ENCODE data around the gene JPH3. TPM values are rescaled to one million over a fixed set of nuclear protein-coding genes. Genes with fewer than 3 reads are reported as not detected.

JPH3 gene
- total RNA-seq, 4 donors from 2014 or later, result 0.72 to 4.4 (median 1.1) TPM

DNA sequence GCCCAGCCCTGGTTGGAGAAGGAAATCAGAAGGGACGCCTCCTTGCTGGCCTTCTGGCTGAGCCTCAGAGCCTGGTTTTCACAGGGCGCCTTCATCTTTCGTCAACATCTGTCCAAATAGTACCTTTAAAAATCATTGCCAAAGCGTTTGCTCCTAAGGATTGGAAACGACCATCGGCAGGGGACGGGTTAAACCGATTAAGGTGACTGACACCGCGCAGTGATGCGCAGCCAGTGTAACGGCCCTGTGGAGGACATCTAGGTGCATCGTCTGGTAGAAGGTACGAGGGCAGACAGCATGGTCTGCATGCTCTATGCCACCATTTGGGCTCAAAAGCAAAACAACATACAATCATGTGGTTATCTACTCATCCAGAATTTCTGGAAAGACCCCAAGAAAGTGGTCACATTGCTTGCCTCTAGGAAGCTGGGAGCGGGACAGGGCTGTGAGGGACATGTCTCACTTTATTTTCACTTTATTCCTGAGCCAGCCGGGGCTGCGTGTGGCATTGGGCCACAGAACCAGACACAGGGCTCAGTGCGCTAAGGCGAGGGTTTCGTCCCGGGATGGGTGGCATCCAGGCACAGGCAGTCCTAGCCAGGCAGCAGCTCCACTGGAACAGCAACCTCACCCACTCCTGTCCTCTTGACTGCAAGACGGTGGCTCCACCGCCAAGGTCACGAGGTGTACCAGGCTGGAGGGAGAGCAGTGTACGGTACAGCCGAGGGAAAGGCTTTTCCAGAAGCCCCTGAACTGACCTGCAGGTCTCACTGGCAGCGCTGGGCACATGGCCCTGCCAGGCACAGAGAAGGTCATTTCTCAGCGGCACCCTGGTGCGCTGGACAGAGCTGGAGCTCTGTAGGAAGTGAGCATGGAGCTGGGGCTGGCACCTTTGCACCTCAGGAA lies 40.9 kb upstream of the JPH3 start:
- Histone ChIP-seq H3K27me3 (no peaks in the 10 kb centered on the region), H3K4me3 (no peak overlapping the region), H3K36me3 (no peaks in the 10 kb centered on the region), H3K4me1 (peaks cover 0 to 9% (median 3%) of the 10 kb centered on the region in 3 donors), H3K9me3 (no peaks in the 10 kb centered on the region), H3K27ac (no peak overlapping the region)
- no peak for TF ChIP-seq POLR2A (IDR thresholded peaks at IDR 0.05)
- no peak for TF ChIP-seq POLR2AphosphoS5 (IDR thresholded peaks at IDR 0.05)
- TF ChIP-seq EP300 (IDR thresholded peaks at IDR 0.05), result no peak
- TF ChIP-seq, protein P1, sequence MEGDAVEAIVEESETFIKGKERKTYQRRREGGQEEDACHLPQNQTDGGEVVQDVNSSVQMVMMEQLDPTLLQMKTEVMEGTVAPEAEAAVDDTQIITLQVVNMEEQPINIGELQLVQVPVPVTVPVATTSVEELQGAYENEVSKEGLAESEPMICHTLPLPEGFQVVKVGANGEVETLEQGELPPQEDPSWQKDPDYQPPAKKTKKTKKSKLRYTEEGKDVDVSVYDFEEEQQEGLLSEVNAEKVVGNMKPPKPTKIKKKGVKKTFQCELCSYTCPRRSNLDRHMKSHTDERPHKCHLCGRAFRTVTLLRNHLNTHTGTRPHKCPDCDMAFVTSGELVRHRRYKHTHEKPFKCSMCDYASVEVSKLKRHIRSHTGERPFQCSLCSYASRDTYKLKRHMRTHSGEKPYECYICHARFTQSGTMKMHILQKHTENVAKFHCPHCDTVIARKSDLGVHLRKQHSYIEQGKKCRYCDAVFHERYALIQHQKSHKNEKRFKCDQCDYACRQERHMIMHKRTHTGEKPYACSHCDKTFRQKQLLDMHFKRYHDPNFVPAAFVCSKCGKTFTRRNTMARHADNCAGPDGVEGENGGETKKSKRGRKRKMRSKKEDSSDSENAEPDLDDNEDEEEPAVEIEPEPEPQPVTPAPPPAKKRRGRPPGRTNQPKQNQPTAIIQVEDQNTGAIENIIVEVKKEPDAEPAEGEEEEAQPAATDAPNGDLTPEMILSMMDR (IDR thresholded peaks at IDR 0.05), result no peak
- 93 to 95% methylated on average over 13 to 16 of the region's 29 CpGs for WGBS, 2 donors (ENCODE audit: low coverage in 1 of 2)
- ATAC-seq, result no peak

DNA sequence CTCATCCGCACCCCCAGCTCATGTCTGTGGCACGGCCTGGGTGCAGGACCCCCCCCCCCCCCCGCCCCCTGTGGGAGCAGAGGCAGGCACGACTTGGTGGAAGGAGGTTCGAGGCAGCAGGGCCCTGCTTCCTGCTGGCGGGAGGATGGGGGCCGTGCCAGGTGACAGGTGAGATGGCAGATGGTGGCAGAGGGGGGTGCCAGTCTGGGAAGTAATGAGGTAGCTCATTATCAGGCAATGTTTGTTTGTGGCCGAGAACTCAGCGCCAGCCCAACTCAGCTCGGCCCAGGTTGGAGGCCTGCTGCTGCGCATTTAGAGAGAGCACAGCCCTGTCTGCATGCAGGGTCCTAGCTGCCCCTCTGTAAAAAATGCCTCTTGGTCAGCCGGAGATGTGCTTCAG lies 40.1 kb upstream of the JPH3 start:
- ATAC-seq, result no peak
- Histone ChIP-seq H3K4me3 (no peak overlapping the region), H3K36me3 (no peaks in the 10 kb centered on the region), H3K27ac (no peak overlapping the region), H3K9me3 (no peaks in the 10 kb centered on the region), H3K27me3 (no peaks in the 10 kb centered on the region), H3K4me1 (peaks cover 0 to 2% (median 0%) of the 10 kb centered on the region in 3 donors)
- WGBS, 2 donors (ENCODE audit: low coverage in 1 of 2), result 88% methylated on average over 3 of the region's 12 CpGs; no CpG with 5 or more reads in 1 of the 2 donors
- TF ChIP-seq POLR2AphosphoS5 (IDR thresholded peaks at IDR 0.05) (no peak), EP300 (IDR thresholded peaks at IDR 0.05) (no peak), POLR2A (IDR thresholded peaks at IDR 0.05) (no peak)
- TF ChIP-seq, protein P1 (IDR thresholded peaks at IDR 0.05), result no peak

DNA sequence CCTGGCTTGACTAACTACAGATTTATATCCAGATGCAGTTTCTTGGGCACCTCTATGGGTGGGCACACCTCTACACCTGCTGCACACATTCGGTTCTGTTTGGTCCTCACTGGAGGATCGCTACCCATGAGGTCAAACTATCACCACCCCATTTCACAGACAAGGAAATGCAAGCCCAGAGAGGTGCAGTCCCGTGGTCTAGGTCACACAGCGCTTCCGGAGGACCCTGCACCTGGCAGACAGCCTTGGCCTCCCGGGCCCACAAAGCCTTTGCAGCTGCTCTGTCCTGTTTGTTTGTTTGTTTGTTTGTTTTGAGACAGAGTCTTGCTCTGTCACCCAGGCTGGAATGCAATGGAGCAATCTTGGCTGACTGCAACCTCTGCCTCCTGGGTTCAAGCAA lies 39.3 kb upstream of the JPH3 start:
- 96% methylated on average over 4 of the region's 6 CpGs; no CpG with 5 or more reads in 1 of the 2 donors for WGBS, 2 donors (ENCODE audit: low coverage in 1 of 2)

DNA sequence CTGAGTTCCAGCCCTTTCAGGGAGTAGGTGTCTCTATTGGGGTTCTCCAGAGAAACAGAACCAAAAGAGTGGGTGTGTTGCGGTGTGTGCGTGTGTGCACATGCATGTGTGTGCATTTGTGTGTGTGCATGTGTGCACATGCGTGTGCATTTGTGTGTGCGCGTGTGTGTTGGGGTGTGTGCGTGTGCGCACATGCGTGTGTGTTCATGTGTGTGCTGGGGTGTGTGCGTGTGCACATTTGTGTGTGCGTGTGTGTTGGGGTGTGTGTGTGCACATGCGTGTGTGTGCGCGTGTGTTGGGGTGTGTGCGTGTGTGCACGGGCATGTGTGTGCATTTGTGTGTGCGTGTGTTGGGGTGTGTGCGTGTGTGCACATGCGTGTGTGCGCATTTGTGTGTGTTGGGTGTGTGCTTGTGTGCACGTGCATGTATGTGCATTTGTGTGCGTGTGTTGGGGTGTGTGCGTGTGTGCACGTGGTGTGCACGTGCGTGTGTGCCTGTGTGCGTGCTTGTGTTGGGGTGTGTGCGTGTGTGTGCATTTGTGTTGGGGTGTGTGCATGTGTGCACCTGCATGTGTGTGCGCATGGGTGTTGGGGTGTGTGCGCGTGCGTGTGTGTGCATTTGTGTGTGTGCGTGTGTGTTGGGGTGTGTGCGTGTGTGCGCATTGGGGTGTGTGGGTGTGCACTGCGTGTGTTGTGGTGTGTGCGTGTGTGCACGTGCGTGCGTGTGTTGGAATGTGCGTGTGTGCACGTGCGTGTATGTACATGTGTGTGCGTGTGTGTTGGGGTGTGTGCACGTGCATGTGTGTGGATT lies 38.4 kb upstream of the JPH3 start:
- Histone ChIP-seq H3K27me3 (no peaks in the 10 kb centered on the region), H3K4me1 (no peaks in the 10 kb centered on the region), H3K9me3 (no peaks in the 10 kb centered on the region), H3K27ac (no peak overlapping the region), H3K36me3 (no peaks in the 10 kb centered on the region), H3K4me3 (no peak overlapping the region)
- 64 to 80% methylated on average over 11 to 25 of the region's 44 CpGs for WGBS, 2 donors (ENCODE audit: low coverage in 1 of 2)
- no peak for ATAC-seq
- no peak for TF ChIP-seq POLR2AphosphoS5 (IDR thresholded peaks at IDR 0.05)
- no peak for TF ChIP-seq POLR2A (IDR thresholded peaks at IDR 0.05)
- TF ChIP-seq EP300 (IDR thresholded peaks at IDR 0.05), result no peak
- TF ChIP-seq, protein P1 (IDR thresholded peaks at IDR 0.05), result no peak

More for the DNA sequence above, 39.3 kb upstream of the JPH3 start:
- TF ChIP-seq EP300 (IDR thresholded peaks at IDR 0.05), result no peak
- no peak for TF ChIP-seq POLR2AphosphoS5 (IDR thresholded peaks at IDR 0.05)
- TF ChIP-seq, protein P1 (IDR thresholded peaks at IDR 0.05), result no peak
- no peak for TF ChIP-seq POLR2A (IDR thresholded peaks at IDR 0.05)
- Histone ChIP-seq H3K27ac (no peak overlapping the region), H3K27me3 (no peaks in the 10 kb centered on the region), H3K4me3 (no peak overlapping the region), H3K36me3 (no peaks in the 10 kb centered on the region), H3K9me3 (no peaks in the 10 kb centered on the region), H3K4me1 (no peaks in the 10 kb centered on the region)
- no peak for ATAC-seq

All from gastroesophageal sphincter (tissue), 4 donors.